Esophagus squamous epithelium (tissue), 4 donors: Measurements from ENCODE around the gene PRKN.

Source experiments
- CTCF ChIP-seq, 6 experiments: fragments of 450-650 bp in 4 of 6; fragments of 200-600 bp in 2 of 6; sonication (generic) in 2 of 6; IDR thresholded peaks; one replicate each; pipeline ENCODE4 v1.5.1; 2016 to 2019; ENCODE audit warnings: antibody characterized with exemption in 6 of 6, mild to moderate bottlenecking in 4 of 6, moderate library complexity in 4 of 6
- POLR2A ChIP-seq, 4 donors: fragments of 450-650 bp; IDR thresholded peaks; one replicate each; pipeline ENCODE4 v1.6.1; 2017; ENCODE audit warnings: antibody characterized with exemption in 4 of 4, mild to moderate bottlenecking in 4 of 4, moderate library complexity in 3 of 4

GRCh38 chr6:162360901-162361567 is 366.5 kb downstream of the PRKN start:
- no peak for TF ChIP-seq POLR2A (IDR thresholded peaks at IDR 0.05)
- TF ChIP-seq CTCF (IDR thresholded peaks at IDR 0.05) = no peak
